ENCODE results near the gene UBE2D2.
"Not testable (repeated sequence)": the region's sequence is repeated elsewhere in the genome, so short reads cannot be mapped to it uniquely, and the experiment has no call there.

UBE2D2 gene

GRCh38 chr5:139569270-139569955 is 8.3 kb downstream of the UBE2D2 start:
- WGBS = 97% methylated on average over 2 of the region's 2 CpGs
- Histone ChIP-seq H3K9me3 (ENCODE audit: insufficient read depth, low read depth, low read length) (no peaks in the 10 kb centered on the region), H3K27me3 (ENCODE audit: insufficient read depth, low read length) (no peaks in the 10 kb centered on the region), H3K27ac (ENCODE audit: low read depth, low read length) (no peak overlapping the region), H3K4me3 (ENCODE audit: low read length) (no peak overlapping the region), H3K36me3 (ENCODE audit: insufficient read depth, low read length) (peaks cover 54% of the 10 kb centered on the region), H3K4me1 (ENCODE audit: insufficient read depth, low read length) (peaks cover 6% of the 10 kb centered on the region; the same call in 1 of the 2 replicates), H3K9ac (ENCODE audit: low read depth, low read length) (no peak overlapping the region)

GRCh38 chr5:139571543-139571942 is 10.4 kb downstream of the UBE2D2 start:
- 92% methylated on average over 3 of the region's 3 CpGs for WGBS
- Histone ChIP-seq H3K27me3 (ENCODE audit: insufficient read depth, low read length) (no peaks in the 10 kb centered on the region), H3K36me3 (ENCODE audit: insufficient read depth, low read length) (peaks cover 47% of the 10 kb centered on the region), H3K9ac (ENCODE audit: low read depth, low read length) (no peak overlapping the region), H3K4me1 (ENCODE audit: insufficient read depth, low read length) (peaks cover 9% of the 10 kb centered on the region), H3K27ac (ENCODE audit: low read depth, low read length) (no peak overlapping the region), H3K4me3 (ENCODE audit: low read length) (no peak overlapping the region), H3K9me3 (ENCODE audit: insufficient read depth, low read depth, low read length) (no peaks in the 10 kb centered on the region)

GRCh38 chr5:139571966-139572365 is 10.8 kb downstream of the UBE2D2 start:
- Histone ChIP-seq H3K27ac (ENCODE audit: low read depth, low read length) (no peak overlapping the region), H3K9ac (ENCODE audit: low read depth, low read length) (no peak overlapping the region), H3K4me3 (ENCODE audit: low read length) (no peak overlapping the region), H3K9me3 (ENCODE audit: insufficient read depth, low read depth, low read length) (no peaks in the 10 kb centered on the region), H3K27me3 (ENCODE audit: insufficient read depth, low read length) (no peaks in the 10 kb centered on the region), H3K4me1 (ENCODE audit: insufficient read depth, low read length) (peaks cover 11% of the 10 kb centered on the region), H3K36me3 (ENCODE audit: insufficient read depth, low read length) (peaks cover 48% of the 10 kb centered on the region)
- WGBS = 93% methylated on average over 1 of the region's 1 CpG

- WGBS = 94% methylated on average over 3 of the region's 4 CpGs
- no peak overlapping the region for H3K4me3 ChIP-seq (ENCODE audit: low read length)
Measured at GRCh38 chr5:139574641-139575312, 13.6 kb downstream of the UBE2D2 start.

GRCh38 chr5:139575313-139575646 is 14.1 kb downstream of the UBE2D2 start:
- H3K27me3 ChIP-seq (ENCODE audit: insufficient read depth, low read length) = no peaks in the 10 kb centered on the region
- no peak overlapping the region for H3K9ac ChIP-seq (ENCODE audit: low read depth, low read length)
- peaks cover 13% of the 10 kb centered on the region for H3K4me1 ChIP-seq (ENCODE audit: insufficient read depth, low read length)
- no CpG with 5 or more reads among the region's 2 CpGs for WGBS
- no peak overlapping the region for H3K4me3 ChIP-seq (ENCODE audit: low read length)
- peak overlapping the region; percentile 25; the same call in 1 of the 2 replicates for H3K27ac ChIP-seq (ENCODE audit: low read depth, low read length)
- H3K9me3 ChIP-seq (ENCODE audit: insufficient read depth, low read depth, low read length) = no peaks in the 10 kb centered on the region
- peaks cover 26% of the 10 kb centered on the region for H3K36me3 ChIP-seq (ENCODE audit: insufficient read depth, low read length)

More at GRCh38 chr5:139574641-139575312, 13.6 kb downstream of the UBE2D2 start:
- Histone ChIP-seq H3K27me3 (ENCODE audit: insufficient read depth, low read length) (no peaks in the 10 kb centered on the region), H3K27ac (ENCODE audit: low read depth, low read length) (no peak overlapping the region), H3K9me3 (ENCODE audit: insufficient read depth, low read depth, low read length) (no peaks in the 10 kb centered on the region), H3K36me3 (ENCODE audit: insufficient read depth, low read length) (peaks cover 31% of the 10 kb centered on the region), H3K4me1 (ENCODE audit: insufficient read depth, low read length) (peaks cover 13% of the 10 kb centered on the region), H3K9ac (ENCODE audit: low read depth, low read length) (no peak overlapping the region)

- H3K9ac ChIP-seq (ENCODE audit: low read depth, low read length) = no peak overlapping the region
- peak overlapping the region; percentile 25; the same call in 1 of the 2 replicates for H3K27ac ChIP-seq (ENCODE audit: low read depth, low read length)
- 87% methylated on average over 3 of the region's 4 CpGs for WGBS
- peaks cover 13% of the 10 kb centered on the region for H3K4me1 ChIP-seq (ENCODE audit: insufficient read depth, low read length)
- H3K4me3 ChIP-seq (ENCODE audit: low read length) = no peak overlapping the region
- H3K9me3 ChIP-seq (ENCODE audit: insufficient read depth, low read depth, low read length) = no peaks in the 10 kb centered on the region
- H3K27me3 ChIP-seq (ENCODE audit: insufficient read depth, low read length) = no peaks in the 10 kb centered on the region
- peaks cover 25% of the 10 kb centered on the region for H3K36me3 ChIP-seq (ENCODE audit: insufficient read depth, low read length)
Measured at GRCh38 chr5:139575751-139576150, 14.6 kb downstream of the UBE2D2 start.

- Histone ChIP-seq H3K27me3 (ENCODE audit: insufficient read depth, low read length) (no peaks in the 10 kb centered on the region), H3K9ac (ENCODE audit: low read depth, low read length) (no peak overlapping the region), H3K36me3 (ENCODE audit: insufficient read depth, low read length) (peaks cover 15% of the 10 kb centered on the region), H3K4me3 (ENCODE audit: low read length) (no peak overlapping the region), H3K9me3 (ENCODE audit: insufficient read depth, low read depth, low read length) (no peaks in the 10 kb centered on the region), H3K27ac (ENCODE audit: low read depth, low read length) (no peak overlapping the region), H3K4me1 (ENCODE audit: insufficient read depth, low read length) (peaks cover 13% of the 10 kb centered on the region)
- over 99% methylated on average over 5 of the region's 5 CpGs for WGBS
Measured at GRCh38 chr5:139577689-139578290, 16.7 kb downstream of the UBE2D2 start.

- no peaks in the 10 kb centered on the region for H3K27me3 ChIP-seq (ENCODE audit: insufficient read depth, low read length)
- WGBS = 94% methylated on average over 1 of the region's 2 CpGs
- H3K9ac ChIP-seq (ENCODE audit: low read depth, low read length) = no peak overlapping the region
- peaks cover 13% of the 10 kb centered on the region for H3K4me1 ChIP-seq (ENCODE audit: insufficient read depth, low read length)
- no peaks in the 10 kb centered on the region for H3K9me3 ChIP-seq (ENCODE audit: insufficient read depth, low read depth, low read length)
- H3K27ac ChIP-seq (ENCODE audit: low read depth, low read length) = no peak overlapping the region
- no peak overlapping the region for H3K4me3 ChIP-seq (ENCODE audit: low read length)
- H3K36me3 ChIP-seq (ENCODE audit: insufficient read depth, low read length) = peaks cover 14% of the 10 kb centered on the region
Measured at GRCh38 chr5:139578325-139578724, 17.2 kb downstream of the UBE2D2 start.

- not testable (repeated sequence) for H3K4me3 ChIP-seq (ENCODE audit: low read length); H3K27me3 ChIP-seq (ENCODE audit: insufficient read depth, low read length); H3K27ac ChIP-seq (ENCODE audit: low read depth, low read length); H3K9ac ChIP-seq (ENCODE audit: low read depth, low read length); H3K4me1 ChIP-seq (ENCODE audit: insufficient read depth, low read length); H3K9me3 ChIP-seq (ENCODE audit: insufficient read depth, low read depth, low read length)
- 94% methylated on average over 5 of the region's 5 CpGs for whole genome bisulfite sequencing
- peaks cover 13% of the 10 kb centered on the region for H3K36me3 ChIP-seq (ENCODE audit: insufficient read depth, low read length)
Measured at GRCh38 chr5:139582181-139582580, 21.0 kb downstream of the UBE2D2 start.

- Histone ChIP-seq H3K4me1 (ENCODE audit: insufficient read depth, low read length) (no peaks in the 10 kb centered on the region), H3K4me3 (ENCODE audit: low read length) (no peak overlapping the region), H3K27ac (ENCODE audit: low read depth, low read length) (no peak overlapping the region), H3K9ac (ENCODE audit: low read depth, low read length) (no peak overlapping the region), H3K36me3 (ENCODE audit: insufficient read depth, low read length) (peaks cover 20% of the 10 kb centered on the region), H3K9me3 (ENCODE audit: insufficient read depth, low read depth, low read length) (no peaks in the 10 kb centered on the region), H3K27me3 (ENCODE audit: insufficient read depth, low read length) (no peaks in the 10 kb centered on the region)
- 95% methylated on average over 3 of the region's 3 CpGs for whole genome bisulfite sequencing
Measured at GRCh38 chr5:139584137-139584536, 23.0 kb downstream of the UBE2D2 start.

- peaks cover 20% of the 10 kb centered on the region for H3K36me3 ChIP-seq (ENCODE audit: insufficient read depth, low read length)
Measured at GRCh38 chr5:139588116-139588515, 27.0 kb downstream of the UBE2D2 start.

More at GRCh38 chr5:139588116-139588515, 27.0 kb downstream of the UBE2D2 start:
- not testable (repeated sequence) for H3K27ac ChIP-seq (ENCODE audit: low read depth, low read length); H3K9ac ChIP-seq (ENCODE audit: low read depth, low read length); H3K9me3 ChIP-seq (ENCODE audit: insufficient read depth, low read depth, low read length); H3K4me3 ChIP-seq (ENCODE audit: low read length); H3K4me1 ChIP-seq (ENCODE audit: insufficient read depth, low read length); H3K27me3 ChIP-seq (ENCODE audit: insufficient read depth, low read length)
- 97% methylated on average over 5 of the region's 5 CpGs for WGBS
